K562 (cell line): ENCODE measurements around the gene LRRC8C. TPM values are rescaled to one million over a fixed set of nuclear protein-coding genes. Genes with fewer than 3 reads are reported as not detected.

Experiments
- ATAC-seq: fragments of 200-7000 bp; cut with Tn5 transposase; 3 replicates; pipeline ENCODE4 v1.9.1; 2020; ENCODE audit warnings: moderate library complexity
- BruUV-seq: library from RNA; stranded (reverse); fragments of 400-500 nt; replicated peaks from 2 replicates; lab custom pipeline; 2021; lab: Mats Ljungman, UMichigan
- CTCF ChIA-PET: fragments of 300-600 bp; formaldehyde crosslinking; extraction: SDS; loops from one replicate; lab custom pipeline; 2021; ENCODE audit warnings: low intra/inter-chr PET ratio; lab: Yijun Ruan, JAX
- POLR2A ChIA-PET: fragments of 300-600, 350-650 bp; sonication (Branson Sonifier 250); formaldehyde crosslinking; extraction: SDS; loops from one replicate; lab custom pipeline; 2021; ENCODE audit warnings: antibody characterized with exemption, inconsistent platforms; lab: Yijun Ruan, JAX
- DNase-seq, 4 experiments: peaks; one replicate each; pipeline versions ENCODE4 v3.0.0 to v3.0.0-alpha.2; 2011 to 2018; ENCODE audit warnings: low spot score in 3 of 4, mixed read lengths in 3 of 4; ENCODE audit errors: extremely low read depth in 1 of 4
- FAIRE-seq: peaks from 2 replicates; lab custom pipeline; 2011; peaks lifted over from hg19 to GRCh38; lab: Jason Lieb, UNC
- H2AFZ ChIP-seq: 2 replicates; pipeline ENCODE4 v1.6.0; 2011; ENCODE audit warnings: low read depth, low read length, control low read depth, inconsistent platforms
- H3K27ac ChIP-seq: fragments of 200-600 bp; 3 replicates; pipeline ENCODE4 v1.8.0; 2011; ENCODE audit warnings: low read depth, mild to moderate bottlenecking, control low read depth, inconsistent platforms, low read length, moderate library complexity, mixed read lengths; ENCODE audit errors: extremely low read depth
- H3K27me3 ChIP-seq, 2 experiments: fragments of 300-600 bp in 1 of 2; 2 replicates in 1 of 2; 3 replicates in 1 of 2; pipeline versions ENCODE4 v1.6.0 to v1.8.0; 2011; ENCODE audit warnings: inconsistent platforms in 2 of 2, low read length in 2 of 2, mild to moderate bottlenecking in 1 of 2, mixed read lengths in 1 of 2, moderate library complexity in 1 of 2; ENCODE audit not compliant: control insufficient read depth in 2 of 2, insufficient read depth in 2 of 2
- H3K36me3 ChIP-seq: fragments of 300-600 bp; 3 replicates; pipeline ENCODE4 v1.8.0; 2011; ENCODE audit warnings: mild to moderate bottlenecking, low read length, inconsistent platforms; ENCODE audit not compliant: control insufficient read depth, insufficient read depth
- H3K4me1 ChIP-seq, 2 experiments: fragments of 200-600 bp in 1 of 2; replicated peaks in 1 of 2; 2 replicates in 1 of 2; 3 replicates in 1 of 2; pipeline versions ENCODE4 v1.5.1 to v1.8.0; 2011; ENCODE audit warnings: inconsistent platforms in 2 of 2, low read length in 2 of 2, mild to moderate bottlenecking in 1 of 2, mixed read lengths in 1 of 2, moderate library complexity in 1 of 2; ENCODE audit not compliant: control insufficient read depth in 2 of 2, insufficient read depth in 2 of 2
- H3K4me2 ChIP-seq: 2 replicates; pipeline ENCODE4 v1.6.1; 2011; ENCODE audit warnings: low read length, control low read depth, inconsistent platforms, mixed read lengths; ENCODE audit not compliant: insufficient read depth
- H3K4me3 ChIP-seq: fragments of 200-600 bp; sonication (generic), shearing (Covaris generic); 2 replicates; pipeline ENCODE4 v1.5.1; 2016; ENCODE audit warnings: control low read depth, inconsistent platforms
- H3K79me2 ChIP-seq: fragments of 200-600 bp; 3 replicates; pipeline ENCODE4 v1.8.0; 2011; ENCODE audit warnings: low read length, inconsistent platforms; ENCODE audit not compliant: control insufficient read depth, insufficient read depth
- H3K9ac ChIP-seq, 2 experiments: 2 replicates each; pipeline versions ENCODE4 v1.6.0 to v1.6.1; 2011; ENCODE audit warnings: low read depth in 2 of 2, low read length in 2 of 2, control low read depth in 1 of 2, inconsistent platforms in 1 of 2, mild to moderate bottlenecking in 1 of 2, mixed read lengths in 1 of 2; ENCODE audit not compliant: insufficient read depth in 1 of 2
- H3K9me1 ChIP-seq: one replicate; pipeline ENCODE4 v1.6.0; 2011; ENCODE audit warnings: inconsistent platforms, mild to moderate bottlenecking, low read length, moderate library complexity; ENCODE audit not compliant: control insufficient read depth, insufficient read depth
- H3K9me3 ChIP-seq: replicated peaks from 2 replicates; pipeline ENCODE4 v1.5.1; 2011; ENCODE audit warnings: low read depth, low read length, inconsistent platforms; ENCODE audit not compliant: control insufficient read depth, insufficient read depth
- H4K20me1 ChIP-seq: replicated peaks from 2 replicates; pipeline ENCODE4 v1.6.1; 2011; ENCODE audit warnings: low read length, inconsistent platforms, mixed read lengths; ENCODE audit not compliant: control insufficient read depth, insufficient read depth
- FOXM1 ChIP-seq, 2 experiments: fragments of 450-650 bp in 1 of 2; sonication (generic) in 1 of 2; formaldehyde crosslinking in 1 of 2; IDR thresholded peaks; 2 replicates each; pipeline versions ENCODE4 v1.6.1 to v1.9.0; 2017 to 2022; ENCODE audit warnings: low read depth in 2 of 2, mild to moderate bottlenecking in 2 of 2, missing genetic modification reagents in 1 of 2, moderate library complexity in 1 of 2
- KDM2B ChIP-seq: fragments of 250-450 bp; sonication (Bioruptor Pico); IDR thresholded peaks from 2 replicates; pipeline ENCODE4 v1.8.0; 2021; ENCODE audit warnings: mild to moderate bottlenecking, moderate library complexity
- MCM3 ChIP-seq: fragments of 450-650 bp; IDR thresholded peaks from 2 replicates; pipeline ENCODE4 v1.6.1; 2016
- NFE2 ChIP-seq: IDR thresholded peaks from 2 replicates; pipeline ENCODE4 v1.6.1; 2014; ENCODE audit warnings: antibody characterized with exemption, low read depth
- RAD51 ChIP-seq: fragments of 450-650 bp; IDR thresholded peaks from 2 replicates; pipeline ENCODE4 v1.7.1; 2016; ENCODE audit warnings: low read depth, mild to moderate bottlenecking, borderline replicate concordance
- RERE ChIP-seq: sonication (generic); formaldehyde crosslinking; IDR thresholded peaks from 2 replicates; pipeline ENCODE4 v1.8.0; 2023; ENCODE audit warnings: missing genetic modification reagents, mild to moderate bottlenecking, borderline replicate concordance
- SMAD4 ChIP-seq: fragments of 250-450 bp; sonication (Bioruptor Pico); conservative IDR thresholded peaks from 2 replicates; pipeline ENCODE4 v1.8.0; 2021; ENCODE audit warnings: inconsistent platforms, mild to moderate bottlenecking, moderate library complexity
- SOX6 ChIP-seq: fragments of 450-650 bp; IDR thresholded peaks from 2 replicates; pipeline ENCODE4 v1.6.1; 2014; ENCODE audit warnings: mild to moderate bottlenecking
- TEAD2 ChIP-seq: fragments of 450-650 bp; IDR thresholded peaks from 2 replicates; pipeline ENCODE4 v1.6.1; 2016; ENCODE audit warnings: missing genetic modification characterization, control low read depth, missing compliant biosample characterization
- ZKSCAN1 ChIP-seq: fragments of 150-350 bp; IDR thresholded peaks from 2 replicates; pipeline ENCODE4 v1.6.1; 2016; ENCODE audit warnings: low read depth, low read length
- ZNF12 ChIP-seq: sonication (generic); formaldehyde crosslinking; IDR thresholded peaks from 2 replicates; pipeline ENCODE4 v1.4.0; 2020; ENCODE audit warnings: mild to moderate bottlenecking, missing genetic modification reagents
- ZNF311 ChIP-seq: fragments of 250-450 bp; sonication (Bioruptor Pico); IDR thresholded peaks from 2 replicates; pipeline ENCODE4 v1.4.0; 2020; ENCODE audit warnings: mild to moderate bottlenecking, moderate library complexity
- ZNF764 ChIP-seq: fragments of 250-450 bp; sonication (Bioruptor Pico); IDR thresholded peaks from 2 replicates; pipeline ENCODE4 v1.4.0; 2020; ENCODE audit warnings: low read depth, mild to moderate bottlenecking, moderate library complexity
- WGBS: fragments of 100-300 bp; shearing (Covaris generic); methylation state at CpG from one replicate; pipeline ENCODE4 v1.1.6; 2016; ENCODE audit warnings: low coverage, mixed read lengths; ENCODE audit not compliant: insufficient coverage; ENCODE audit errors: missing lambda C conversion rate; 5-methylcytosine and 5-hydroxymethylcytosine counted together
- in situ Hi-C: fragments of 300-500 bp; cut with MboI; formaldehyde crosslinking; loops from 4 replicates; pipeline ENCODE4 v1.15.0; 2018; ENCODE audit warnings: inconsistent platforms, mixed read lengths
- intact Hi-C: fragments of 100-400 bp; cut with micrococcal nuclease; formaldehyde crosslinking; loops from 2 replicates; pipeline ENCODE4 v1.14.2; 2022
- polyA plus RNA-seq, 8 experiments: library from polyadenylated mRNA; depleted of rRNA in 4 of 8; stranded (reverse) in 5 of 8; unstranded in 3 of 8; fragments of >200 nt; fragmentation: Nextera tagmentation in 2 of 8; fragmentation: Illumina TruSeq in 1 of 8; extraction: Ambion mirVana in 2 of 8; extraction: Trizol in 1 of 8; gene quantifications; 2 replicates each; pipeline versions ENCODE4 v1.2.1 to v1.2.3, GENCODE V29; 2011 to 2014; ENCODE audit warnings: inconsistent platforms in 1 of 8, missing spikeins in 1 of 8
- total RNA-seq, 7 experiments: library from RNA; depleted of rRNA in 6 of 7; stranded (reverse); fragments of >200 nt in 6 of 7; fragmentation: Illumina TruSeq in 2 of 7; extraction: Trizol in 2 of 7; gene quantifications; 2 replicates each; pipeline versions ENCODE4 v1.2.1 to v1.2.3, GENCODE V29; 2011 to 2021; ENCODE audit warnings: low replicate concordance in 1 of 7
- TF ChIP-seq, protein P1 (sequence below): fragments of 450-650 bp; IDR thresholded peaks from 2 replicates; pipeline ENCODE4 v1.6.1; 2017; ENCODE audit warnings: mild to moderate bottlenecking, moderate library complexity
- TF ChIP-seq, protein P2 (sequence below), 2 experiments: IDR thresholded peaks; 2 replicates each; pipeline ENCODE4 v1.6.1; 2012; ENCODE audit warnings: improper control_type of control experiment in 2 of 2, low read depth in 2 of 2, low read length in 2 of 2, borderline replicate concordance in 1 of 2

The LRRC8C gene
- total and polyA plus RNA-seq, 9 of the 15 experiments (the other 6 are each of a cell fraction or from before 2014, with no cell fraction given) = 1.00 to 12.5 (median 4.5) TPM

- 92% methylated on average over 1 of the region's 1 CpG for WGBS
- H3K4me3 ChIP-seq = no peak overlapping the region
- H3K27me3 ChIP-seq = no peaks in the 10 kb centered on the region
- intact Hi-C loops = no loop called here
- no peak overlapping the region for H2AFZ ChIP-seq
- BruUV-seq = no TSS peak
- H3K9me3 ChIP-seq = no peaks in the 10 kb centered on the region
- ATAC-seq (no peak), DNase-seq (no peak), FAIRE-seq (no peak)
- H3K4me1 ChIP-seq = no peaks in the 10 kb centered on the region
- H3K27ac ChIP-seq = no peak overlapping the region
- no peaks in the 10 kb centered on the region; the same call in 1 of the 2 replicates for H4K20me1 ChIP-seq
- H3K79me2 ChIP-seq = peaks cover 71% of the 10 kb centered on the region
- peaks cover 83% of the 10 kb centered on the region for H3K36me3 ChIP-seq
- no peak overlapping the region for H3K4me2 ChIP-seq
- H3K9me1 ChIP-seq = no peaks in the 10 kb centered on the region
- no peak overlapping the region for H3K9ac ChIP-seq
- in situ Hi-C loops = no loop called here
- CTCF ChIA-PET = interaction anchor here (0.6 kb wide), 1 partner anchor 200 kb away, joined by 3 read pairs; no protein-coding TSS in a partner anchor
- POLR2A ChIA-PET = no interaction called here
- TF ChIP-seq, protein P1, sequence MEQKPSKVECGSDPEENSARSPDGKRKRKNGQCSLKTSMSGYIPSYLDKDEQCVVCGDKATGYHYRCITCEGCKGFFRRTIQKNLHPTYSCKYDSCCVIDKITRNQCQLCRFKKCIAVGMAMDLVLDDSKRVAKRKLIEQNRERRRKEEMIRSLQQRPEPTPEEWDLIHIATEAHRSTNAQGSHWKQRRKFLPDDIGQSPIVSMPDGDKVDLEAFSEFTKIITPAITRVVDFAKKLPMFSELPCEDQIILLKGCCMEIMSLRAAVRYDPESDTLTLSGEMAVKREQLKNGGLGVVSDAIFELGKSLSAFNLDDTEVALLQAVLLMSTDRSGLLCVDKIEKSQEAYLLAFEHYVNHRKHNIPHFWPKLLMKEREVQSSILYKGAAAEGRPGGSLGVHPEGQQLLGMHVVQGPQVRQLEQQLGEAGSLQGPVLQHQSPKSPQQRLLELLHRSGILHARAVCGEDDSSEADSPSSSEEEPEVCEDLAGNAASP = no peak
- TF ChIP-seq ZKSCAN1 (no peak), ZNF12 (no peak), RAD51 (no peak), RERE (CRISPR knock-in tag) (no peak), TEAD2 (tag) (no peak), ZNF764 (CRISPR knock-in tag) (no peak), KDM2B (CRISPR knock-in tag) (no peak), SMAD4 (CRISPR knock-in tag) (no peak), NFE2 (no peak), MCM3 (no peak), FOXM1 (IDR thresholded peaks at IDR 0.05; ENCODE audit: low read depth) (no peak), FOXM1 (CRISPR knock-in tag; IDR thresholded peaks at IDR 0.05; ENCODE audit: low read depth) (no peak), ZNF311 (no peak), SOX6 (no peak)
- TF ChIP-seq, protein P2, sequence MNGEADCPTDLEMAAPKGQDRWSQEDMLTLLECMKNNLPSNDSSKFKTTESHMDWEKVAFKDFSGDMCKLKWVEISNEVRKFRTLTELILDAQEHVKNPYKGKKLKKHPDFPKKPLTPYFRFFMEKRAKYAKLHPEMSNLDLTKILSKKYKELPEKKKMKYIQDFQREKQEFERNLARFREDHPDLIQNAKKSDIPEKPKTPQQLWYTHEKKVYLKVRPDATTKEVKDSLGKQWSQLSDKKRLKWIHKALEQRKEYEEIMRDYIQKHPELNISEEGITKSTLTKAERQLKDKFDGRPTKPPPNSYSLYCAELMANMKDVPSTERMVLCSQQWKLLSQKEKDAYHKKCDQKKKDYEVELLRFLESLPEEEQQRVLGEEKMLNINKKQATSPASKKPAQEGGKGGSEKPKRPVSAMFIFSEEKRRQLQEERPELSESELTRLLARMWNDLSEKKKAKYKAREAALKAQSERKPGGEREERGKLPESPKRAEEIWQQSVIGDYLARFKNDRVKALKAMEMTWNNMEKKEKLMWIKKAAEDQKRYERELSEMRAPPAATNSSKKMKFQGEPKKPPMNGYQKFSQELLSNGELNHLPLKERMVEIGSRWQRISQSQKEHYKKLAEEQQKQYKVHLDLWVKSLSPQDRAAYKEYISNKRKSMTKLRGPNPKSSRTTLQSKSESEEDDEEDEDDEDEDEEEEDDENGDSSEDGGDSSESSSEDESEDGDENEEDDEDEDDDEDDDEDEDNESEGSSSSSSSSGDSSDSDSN (IDR thresholded peaks at IDR 0.05; ENCODE audit: borderline replicate concordance in 1 of 2, low read depth in 2 of 2, low read length in 2 of 2) = no peak
Observed at GRCh38 chr1:89588480-89588879, 44.4 kb upstream of the LRRC8C start.
